Epidermal melanocyte (primary cell): Measurements from ENCODE around the gene THOC1.

Source experiments
- DNase-seq: peaks from one replicate; pipeline ENCODE4 v3.0.0; 2011; ENCODE audit warnings: low spot score; ENCODE audit not compliant: insufficient read length

THOC1 gene

DNA sequence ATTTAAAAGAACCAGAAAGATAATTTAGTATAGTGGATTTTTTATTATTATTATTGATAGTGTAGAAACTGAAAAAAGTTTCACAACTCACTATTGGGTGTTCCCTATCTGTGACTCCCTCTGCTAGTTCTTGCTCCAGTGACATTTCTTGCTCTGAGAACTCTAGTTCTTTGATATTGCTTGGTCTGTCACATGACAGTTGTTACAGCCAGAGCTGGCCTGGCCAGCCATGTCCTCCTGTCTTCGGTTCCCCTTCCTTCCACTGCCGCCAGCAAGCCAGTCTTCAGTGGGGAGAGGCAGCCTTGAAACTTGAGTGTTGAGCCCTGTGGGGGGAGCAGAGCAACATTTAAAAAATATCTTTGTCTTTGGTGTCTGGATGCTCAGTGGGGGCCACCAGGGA, 7.6 kb upstream of the THOC1 start:
- DNase-seq: no peak

DNA sequence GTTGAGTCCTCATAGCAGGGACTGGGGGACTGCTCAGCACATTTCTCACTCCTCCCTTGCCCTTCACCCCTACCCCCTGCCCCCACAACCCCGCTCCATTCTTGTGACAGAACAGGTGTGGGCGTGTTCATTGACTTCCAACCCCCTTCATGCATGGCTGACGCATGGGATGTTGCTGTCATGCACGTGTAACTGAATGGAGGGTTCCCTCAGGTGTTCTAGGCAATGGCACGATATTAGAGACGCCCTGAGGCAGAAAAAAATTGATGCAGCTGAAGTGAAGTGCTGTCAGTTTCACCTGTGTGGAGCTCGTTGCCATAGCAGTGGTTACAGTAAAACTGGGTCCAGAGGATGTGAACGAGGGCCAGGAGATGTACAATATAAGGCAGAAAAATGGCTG, 6.5 kb upstream of the THOC1 start:
- DNase-seq: no peak

DNA sequence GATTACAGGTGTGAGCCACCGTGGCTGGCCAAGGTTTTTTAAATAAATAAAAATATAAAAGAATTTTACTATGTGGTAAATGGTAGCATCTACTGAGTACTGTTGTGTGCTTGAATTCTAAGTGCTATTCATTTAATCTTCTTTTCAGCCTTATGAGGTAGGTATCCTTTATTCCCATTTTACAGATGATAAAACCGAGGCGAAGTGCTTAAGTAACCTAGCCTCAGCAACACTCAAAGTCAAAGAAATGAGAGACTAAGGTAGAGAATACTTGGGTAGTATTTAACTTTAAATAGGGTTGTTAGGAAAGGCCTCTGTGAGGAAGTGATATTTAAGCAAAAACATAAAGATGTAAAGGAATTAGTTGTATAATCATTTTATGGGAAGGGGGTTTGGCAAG, 5.7 kb upstream of the THOC1 start:
- DNase-seq: no peak

DNA sequence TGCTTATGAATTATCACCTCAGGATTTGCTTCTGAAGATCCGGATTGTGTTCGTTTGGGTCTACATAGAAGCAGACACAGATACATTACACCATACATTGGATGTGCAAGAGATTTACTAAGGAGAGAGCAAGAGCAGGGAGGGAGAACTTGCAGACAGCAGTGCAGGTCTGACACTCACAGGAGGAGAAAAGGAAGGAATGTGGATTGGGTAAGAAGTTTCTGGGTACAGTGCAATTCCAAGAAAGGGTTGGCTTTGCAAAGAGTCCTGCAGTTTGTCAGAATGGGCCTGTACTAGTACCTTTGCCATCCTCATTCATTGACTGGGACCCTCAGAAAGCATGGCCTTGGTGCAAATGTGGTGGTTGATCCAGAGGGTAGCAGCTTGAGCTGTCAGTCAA, 4.8 kb upstream of the THOC1 start:
- DNase-seq: no peak

GRCh38 chr18:269480-270095, 1.7 kb upstream of the THOC1 start:
- DNase-seq: no peak

DNA sequence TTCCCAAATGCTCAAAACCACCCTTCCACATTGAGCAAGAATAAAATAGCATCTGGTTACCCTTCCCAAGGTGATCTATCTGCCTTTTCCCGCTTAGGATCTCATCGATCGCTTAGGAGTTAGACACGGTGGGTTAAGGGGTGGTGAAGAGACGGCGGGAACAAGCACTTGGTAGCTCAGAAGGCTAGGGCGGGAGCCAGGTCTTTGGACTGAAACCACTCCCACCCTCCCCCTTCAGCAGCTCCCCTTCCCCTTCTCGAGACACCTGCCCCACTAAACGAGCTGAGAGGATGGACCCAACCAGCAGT, 513 bp downstream of the THOC1 start:
- DNase-seq: no peak

GRCh38 chr18:261398-262073, 6.3 kb downstream of the THOC1 start:
- no peak for DNase-seq

DNA sequence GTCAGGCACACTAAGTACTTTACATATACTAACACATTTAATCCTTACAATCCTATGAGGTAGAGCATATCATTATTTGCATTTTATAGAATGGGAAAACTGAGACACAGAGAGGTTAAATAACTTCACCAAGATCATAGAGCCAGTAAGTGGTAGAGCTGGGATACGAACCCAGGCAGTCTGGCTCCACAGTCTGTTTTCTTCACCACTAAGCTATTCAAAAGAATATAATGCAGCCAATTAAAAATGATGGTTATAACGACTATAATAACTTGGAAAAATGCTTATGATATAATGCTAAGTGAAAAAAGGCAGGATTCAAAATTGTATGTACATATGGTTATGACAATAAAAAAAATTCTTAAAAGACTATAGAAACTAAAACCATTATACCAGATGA, 7.3 kb downstream of the THOC1 start:
- no peak for DNase-seq

DNA sequence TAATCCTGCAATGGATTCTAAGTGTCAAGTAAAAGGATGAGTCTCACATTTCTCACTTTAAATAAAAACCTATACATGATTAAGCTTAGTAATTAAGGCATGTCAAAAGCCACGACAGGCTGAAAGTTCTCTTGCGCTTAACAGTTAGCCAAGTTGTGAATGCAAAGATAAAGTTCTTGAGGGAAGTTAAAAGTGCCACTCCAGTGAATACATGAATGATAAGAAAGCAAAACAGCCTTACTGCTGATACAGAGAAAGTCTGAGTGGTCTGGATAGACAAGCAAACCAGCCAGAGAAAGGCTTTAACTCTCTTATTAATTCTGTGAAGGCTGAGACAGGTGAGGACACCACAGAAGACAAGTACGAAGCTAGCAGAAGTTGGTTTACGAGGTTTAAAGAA, 12.7 kb downstream of the THOC1 start:
- DNase-seq: no peak

DNA sequence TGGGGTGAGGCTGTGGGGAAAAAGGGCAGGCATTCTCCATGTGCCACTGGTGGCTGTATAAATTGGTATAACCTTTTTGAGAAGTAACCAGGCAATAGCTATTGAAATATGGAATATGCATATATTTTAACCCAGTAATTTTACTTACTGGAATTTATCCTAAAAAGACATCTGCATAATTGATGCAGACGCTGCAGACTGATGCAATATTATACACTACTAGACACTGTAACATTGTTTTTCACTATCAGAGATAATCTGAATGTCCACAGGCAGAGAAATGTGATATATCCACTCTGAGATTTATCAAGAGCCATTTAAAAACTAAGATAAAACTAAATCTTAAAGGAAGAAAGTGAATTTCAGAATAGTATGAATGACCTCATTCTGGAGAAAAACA, 14.7 kb downstream of the THOC1 start:
- no peak for DNase-seq

GRCh38 chr18:251572-251971, 16.3 kb downstream of the THOC1 start:
- no peak for DNase-seq

DNA sequence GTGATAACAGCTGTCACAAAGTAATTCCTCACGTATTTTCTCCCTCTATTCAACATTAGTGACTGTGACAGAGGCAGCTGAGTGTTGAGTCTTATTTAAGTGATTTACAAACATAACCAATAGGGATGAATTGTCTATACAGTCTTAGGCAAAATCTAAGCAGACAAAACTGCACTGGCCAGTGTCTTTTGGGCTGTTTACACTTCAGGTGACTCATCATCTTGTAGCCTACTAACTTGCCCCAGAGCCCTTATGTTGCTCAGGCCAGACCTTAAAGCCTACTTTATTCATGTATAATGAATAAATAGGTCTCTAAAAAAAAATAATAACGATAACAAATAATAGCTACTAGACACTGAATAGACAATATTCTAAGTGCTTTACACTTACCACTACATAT, 17.2 kb downstream of the THOC1 start:
- DNase-seq: no peak

GRCh38 chr18:248053-248452, 19.8 kb downstream of the THOC1 start:
- no peak for DNase-seq

DNA sequence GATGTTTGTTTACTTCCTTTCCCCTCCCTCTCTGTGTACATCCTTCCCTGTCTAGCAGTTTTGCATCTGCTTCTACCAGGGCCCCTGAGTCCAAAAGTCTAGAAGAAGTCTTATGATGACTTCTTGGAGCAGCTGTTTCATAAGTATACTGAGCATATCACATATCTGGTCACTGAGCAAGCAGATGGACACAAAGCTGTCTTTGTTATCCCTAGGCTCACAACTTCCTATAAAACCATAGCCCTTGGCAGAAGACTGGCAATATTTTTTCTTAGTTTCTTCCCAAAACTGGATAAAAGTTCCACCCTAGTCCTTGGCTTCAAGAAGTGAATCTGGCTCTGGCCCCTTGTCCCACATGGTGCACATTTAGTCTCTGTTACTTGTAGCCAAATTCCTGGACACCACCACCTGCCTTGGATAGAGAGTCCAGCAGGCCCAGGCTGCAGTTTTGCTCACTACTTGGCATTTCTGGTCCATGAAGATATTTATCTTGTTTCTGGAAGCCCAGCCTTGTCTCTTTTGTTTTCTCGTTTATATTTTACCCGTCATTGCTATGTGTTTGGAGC, 22.5 kb downstream of the THOC1 start:
- peak; percentile 61 for DNase-seq

DNA sequence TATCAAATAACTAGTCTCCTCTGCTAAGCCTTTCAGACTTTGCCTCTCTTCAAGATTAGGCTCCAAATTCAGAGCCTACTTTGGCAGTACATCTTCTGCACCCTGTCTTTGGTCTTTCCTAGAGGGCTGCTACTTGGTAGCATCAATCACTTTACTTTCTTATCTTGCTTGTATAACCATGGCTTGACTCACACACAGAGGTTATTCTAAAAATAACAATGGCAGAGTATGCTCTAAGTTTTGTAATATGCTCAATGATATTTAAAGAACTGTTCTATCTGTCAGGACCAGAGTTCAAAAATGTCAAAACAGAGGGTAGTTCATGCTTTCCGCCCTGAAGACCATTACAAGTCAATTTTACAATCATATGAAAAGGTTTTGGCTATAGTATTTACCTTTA, 27.7 kb downstream of the THOC1 start:
- no peak for DNase-seq

- DNase-seq: no peak
Measured at GRCh38 chr18:231563-231962, 36.3 kb downstream of the THOC1 start.

GRCh38 chr18:228586-228985, 39.3 kb downstream of the THOC1 start:
- no peak for DNase-seq

DNA sequence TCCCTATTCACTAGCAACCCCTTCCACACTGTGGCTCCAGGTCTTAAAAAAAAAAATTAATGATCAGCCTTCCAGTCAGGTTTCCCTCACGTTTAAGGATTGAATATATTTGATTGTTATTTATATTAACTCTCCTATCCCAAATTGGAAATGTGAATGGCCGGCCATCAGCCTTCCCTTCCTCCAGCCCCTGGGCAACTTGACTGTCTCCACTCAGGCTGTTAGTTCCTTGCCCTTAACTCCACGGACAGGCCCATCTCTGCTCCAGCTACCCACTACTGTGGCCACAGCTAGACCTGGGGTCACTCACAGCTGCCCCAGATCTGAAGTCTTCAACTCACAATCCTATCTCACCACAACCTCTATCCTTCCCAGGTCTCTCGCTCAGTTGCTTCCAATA, 39.9 kb downstream of the THOC1 start:
- no peak for DNase-seq

DNA sequence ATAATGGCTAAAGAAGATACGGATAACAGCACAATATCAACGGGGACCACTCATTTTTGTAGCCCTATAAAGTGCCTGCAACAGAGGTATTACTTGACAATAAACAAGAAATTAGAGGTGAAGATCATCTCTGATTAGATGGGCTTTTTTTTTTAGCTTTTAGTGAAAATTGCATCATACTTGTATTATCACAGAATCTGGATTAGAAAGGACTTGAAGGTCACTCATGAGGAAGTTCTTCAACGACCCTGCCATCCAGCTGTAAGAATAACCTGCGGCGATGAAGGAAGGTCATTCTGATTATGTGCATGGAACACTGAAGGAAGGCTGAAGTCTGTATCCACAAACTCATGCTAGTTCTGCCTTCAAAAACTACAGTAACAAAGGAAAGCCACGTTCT, 40.5 kb downstream of the THOC1 start:
- DNase-seq: no peak

DNA sequence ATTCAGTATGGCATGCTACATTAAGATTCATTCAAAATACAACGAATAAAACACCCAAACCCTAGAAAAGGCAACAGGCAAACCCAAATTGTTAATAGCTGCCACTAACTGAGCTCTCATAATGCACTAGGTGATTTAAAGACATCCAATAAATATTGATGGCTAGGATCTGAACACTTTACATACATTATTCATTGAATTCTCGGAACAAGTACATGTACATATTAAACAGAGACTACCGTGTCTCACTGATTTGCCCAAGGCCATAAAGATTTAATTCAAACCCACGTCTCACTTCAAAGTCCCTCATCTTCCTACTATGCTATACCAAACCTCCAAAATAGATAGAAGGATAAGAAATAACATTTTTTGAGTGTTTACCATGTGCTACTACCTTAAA, 42.1 kb downstream of the THOC1 start:
- DNase-seq: no peak

DNA sequence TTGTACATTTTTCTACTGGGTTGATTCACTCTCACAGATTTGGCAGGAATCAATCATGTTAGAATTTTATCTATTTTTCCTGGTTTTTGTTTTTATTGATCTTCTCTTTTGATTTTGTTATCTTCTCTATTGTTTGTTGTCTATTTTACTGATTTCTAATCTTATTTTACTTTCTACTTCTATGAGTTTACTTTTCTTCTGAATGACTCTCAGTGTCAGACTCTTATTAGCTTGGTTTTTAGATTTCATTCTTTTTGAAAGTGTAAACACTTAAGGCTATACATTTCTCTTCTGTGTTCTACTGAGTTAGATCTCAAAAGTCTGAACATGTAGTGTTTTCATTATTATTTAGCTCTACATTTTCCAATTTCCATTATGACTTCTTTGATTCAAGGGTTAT, 47.1 kb downstream of the THOC1 start:
- no peak for DNase-seq

DNA sequence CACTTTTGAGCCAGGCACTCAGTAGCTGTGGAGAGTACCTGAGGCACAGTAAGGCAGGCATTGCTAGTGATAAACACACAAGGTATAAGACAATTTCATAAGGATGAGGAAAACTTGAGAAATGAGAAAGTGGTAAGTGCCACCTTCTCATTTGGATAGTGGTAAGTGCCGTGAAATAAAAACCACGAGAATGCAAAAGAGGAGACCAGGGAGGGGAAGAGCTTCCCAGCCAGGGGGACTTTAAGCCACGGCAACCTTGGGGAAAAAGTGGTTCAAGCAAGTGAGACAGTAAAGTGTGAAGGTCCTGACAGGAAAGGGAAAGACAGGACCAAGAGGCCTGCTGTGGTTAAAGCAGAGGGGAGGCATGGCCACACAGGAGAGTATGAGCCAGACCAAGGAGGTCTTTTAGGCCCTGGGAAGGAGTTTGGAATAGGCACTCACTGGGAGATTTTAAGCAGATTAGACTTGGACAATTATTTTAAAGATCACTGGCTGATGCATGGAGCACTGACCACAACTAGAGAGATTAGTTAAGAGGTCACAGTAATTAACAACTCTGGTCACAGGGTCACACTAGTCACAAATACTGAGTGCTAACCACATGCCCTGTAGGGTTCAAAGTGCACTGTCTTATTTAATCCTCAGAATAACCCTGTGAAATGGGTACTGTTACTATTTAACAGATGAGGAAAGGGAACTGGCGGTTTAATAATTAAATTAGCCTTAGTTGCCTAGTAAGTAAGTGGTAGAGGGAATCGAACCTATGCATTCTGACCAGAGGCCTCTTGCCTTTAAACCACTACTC, 50.1 kb downstream of the THOC1 start:
- no peak for DNase-seq
